Mesendoderm (in vitro differentiated cells): ENCODE results near the gene SUFU.

Source experiments
- DNase-seq: peaks from one replicate; pipeline ENCODE4 v3.0.0; 2013
- H2AK5ac ChIP-seq: 2 replicates; pipeline ENCODE4 v1.6.1; 2013; ENCODE audit warnings: low read length, inconsistent platforms
- H2BK120ac ChIP-seq: 2 replicates; pipeline ENCODE4 v1.6.1; 2013; ENCODE audit warnings: low read depth, mild to moderate bottlenecking, low read length, moderate library complexity, mixed read lengths
- H2BK15ac ChIP-seq: replicated peaks from 2 replicates; pipeline ENCODE4 v1.6.1; 2013; ENCODE audit warnings: low read depth, mild to moderate bottlenecking, moderate library complexity
- H2BK5ac ChIP-seq: 2 replicates; pipeline ENCODE4 v1.6.1; 2013; ENCODE audit warnings: low read length, inconsistent platforms
- H3K18ac ChIP-seq: 2 replicates; pipeline ENCODE4 v1.6.1; 2013; ENCODE audit warnings: mild to moderate bottlenecking, low read length, mixed read lengths
- H3K23ac ChIP-seq: one replicate; pipeline ENCODE4 v1.6.1; 2013; ENCODE audit warnings: low read length
- H3K27ac ChIP-seq: 2 replicates; pipeline ENCODE4 v1.5.1; 2013; ENCODE audit warnings: low read depth, mild to moderate bottlenecking, inconsistent platforms, low read length, moderate library complexity
- H3K27me3 ChIP-seq: 2 replicates; pipeline ENCODE4 v1.6.1; 2013; ENCODE audit warnings: low read length, control low read depth, mild to moderate bottlenecking, inconsistent platforms; ENCODE audit not compliant: insufficient read depth, poor library complexity
- H3K36me3 ChIP-seq: 2 replicates; pipeline ENCODE4 v1.6.1; 2013; ENCODE audit warnings: low read length, inconsistent platforms; ENCODE audit not compliant: control insufficient read depth, insufficient read depth
- H3K4ac ChIP-seq: one replicate; pipeline ENCODE4 v1.6.1; 2013; ENCODE audit warnings: low read depth, mild to moderate bottlenecking, low read length, moderate library complexity
- H3K4me1 ChIP-seq: 2 replicates; pipeline ENCODE4 v1.6.1; 2013; ENCODE audit warnings: low read depth, low read length, inconsistent platforms; ENCODE audit not compliant: control insufficient read depth
- H3K4me2 ChIP-seq: 2 replicates; pipeline ENCODE4 v1.6.1; 2013; ENCODE audit warnings: low read length
- H3K4me3 ChIP-seq: 2 replicates; pipeline ENCODE4 v1.5.1; 2013; ENCODE audit warnings: mild to moderate bottlenecking, low read length
- H3K56ac ChIP-seq: one replicate; pipeline ENCODE4 v1.6.1; 2013; ENCODE audit warnings: low read length
- H3K79me1 ChIP-seq: 2 replicates; pipeline ENCODE4 v1.6.1; 2013; ENCODE audit warnings: low read length, inconsistent platforms
- H3K79me2 ChIP-seq: 2 replicates; pipeline ENCODE4 v1.6.1; 2013; ENCODE audit warnings: mild to moderate bottlenecking, low read length; ENCODE audit not compliant: control insufficient read depth, insufficient read depth
- H3K9ac ChIP-seq: 2 replicates; pipeline ENCODE4 v1.6.1; 2013; ENCODE audit warnings: low read length, inconsistent platforms
- H4K5ac ChIP-seq: one replicate; pipeline ENCODE4 v1.6.1; 2013; ENCODE audit warnings: low read length
- H4K8ac ChIP-seq: one replicate; pipeline ENCODE4 v1.6.1; 2013; ENCODE audit warnings: low read depth, mild to moderate bottlenecking, control low read depth, low read length, moderate library complexity
- WGBS: extraction: QIAGEN DNeasy Blood & Tissue Kit; methylation state at CpG from one replicate; pipeline ENCODE4 v1.1.7; 2013; ENCODE audit warnings: low lambda C conversion rate, missing lambda C conversion rate; ENCODE audit not compliant: insufficient coverage; ENCODE audit errors: extremely low coverage; 5-methylcytosine and 5-hydroxymethylcytosine counted together

The SUFU gene

DNA sequence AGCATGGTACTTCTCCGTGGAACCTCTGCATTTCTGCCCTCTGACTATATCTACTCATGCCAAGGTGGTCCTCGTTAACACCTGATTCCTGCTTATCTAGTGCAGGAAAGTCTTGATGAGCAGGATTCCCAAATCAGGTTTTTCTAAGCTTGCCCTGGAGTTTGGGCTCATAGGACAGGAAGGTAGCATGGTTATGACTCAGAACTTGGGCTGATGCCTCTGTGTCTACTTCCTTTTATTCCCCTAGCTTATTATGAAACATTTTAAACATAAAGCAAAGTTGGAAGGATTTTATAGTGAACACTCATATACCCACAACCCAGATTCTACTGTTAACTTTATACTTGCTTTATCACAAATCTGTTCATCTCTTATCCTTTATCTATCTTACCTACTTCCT, 5.6 kb downstream of the SUFU start:
- no peak overlapping the region for H2BK5ac ChIP-seq
- no peaks in the 10 kb centered on the region for H3K27me3 ChIP-seq
- no peak overlapping the region for H4K8ac ChIP-seq
- no peak for DNase-seq
- H2BK120ac ChIP-seq: no peak overlapping the region
- no CpG with 5 or more reads among the region's 2 CpGs for WGBS
- no peak overlapping the region for H3K9ac ChIP-seq
- no peak overlapping the region for H3K4ac ChIP-seq
- peaks cover 15% of the 10 kb centered on the region for H3K79me1 ChIP-seq
- peaks cover 4% of the 10 kb centered on the region for H3K4me1 ChIP-seq
- peaks cover 3% of the 10 kb centered on the region for H3K36me3 ChIP-seq
- H3K4me3 ChIP-seq: no peak overlapping the region
- no peak overlapping the region for H3K27ac ChIP-seq
- H3K18ac ChIP-seq: no peak overlapping the region
- no peak overlapping the region for H3K23ac ChIP-seq
- peaks cover 6% of the 10 kb centered on the region for H3K79me2 ChIP-seq
- H2BK15ac ChIP-seq: no peak overlapping the region
- no peak overlapping the region for H3K4me2 ChIP-seq
- H4K5ac ChIP-seq: no peak overlapping the region
- H3K56ac ChIP-seq: no peak overlapping the region
- no peak overlapping the region for H2AK5ac ChIP-seq

DNA sequence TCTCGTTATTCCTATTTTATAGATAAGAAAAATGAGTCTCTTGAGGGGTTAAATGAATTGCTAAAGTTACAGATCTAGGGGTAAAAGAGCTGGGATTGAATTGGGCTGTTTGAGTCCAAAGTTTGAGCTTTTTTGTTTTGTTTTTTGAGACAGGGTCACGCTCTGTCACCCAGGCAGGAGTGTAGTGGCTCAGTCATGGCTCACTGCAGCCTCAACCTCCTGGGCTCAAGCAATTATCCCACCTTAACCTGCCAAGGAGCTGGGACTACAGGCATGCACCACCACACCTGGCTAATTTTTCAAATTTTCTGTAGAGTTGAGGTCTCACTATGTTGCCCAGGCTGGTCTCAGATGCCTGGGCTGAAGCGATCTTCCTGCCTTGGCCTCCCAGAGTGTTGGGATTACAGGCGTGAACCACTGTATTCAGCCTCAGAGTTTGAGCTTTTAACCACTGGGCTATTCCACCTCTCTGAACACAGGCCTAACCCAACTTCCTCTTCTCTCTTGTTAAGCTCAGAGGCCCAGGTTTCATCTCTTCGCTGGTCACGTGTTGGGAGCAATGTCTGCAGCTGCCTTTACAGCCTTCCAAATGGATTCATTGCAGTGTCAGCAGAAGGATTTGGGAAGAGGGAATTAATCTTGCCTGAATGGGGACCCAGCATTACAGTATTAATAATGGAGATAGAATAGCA, 8.0 kb downstream of the SUFU start:
- no peak overlapping the region for H3K23ac ChIP-seq
- no peak overlapping the region for H3K4me2 ChIP-seq
- no peak overlapping the region for H3K4me3 ChIP-seq
- H3K9ac ChIP-seq: no peak overlapping the region
- no peak overlapping the region for H4K5ac ChIP-seq
- H3K27me3 ChIP-seq: no peaks in the 10 kb centered on the region
- H2BK5ac ChIP-seq: no peak overlapping the region
- H3K4ac ChIP-seq: no peak overlapping the region
- H2BK120ac ChIP-seq: no peak overlapping the region
- whole genome bisulfite sequencing: no CpG with 5 or more reads among the region's 6 CpGs
- H3K27ac ChIP-seq: no peak overlapping the region
- no peaks in the 10 kb centered on the region for H3K4me1 ChIP-seq
- no peak for DNase-seq
- no peaks in the 10 kb centered on the region for H3K79me2 ChIP-seq
- H3K18ac ChIP-seq: no peak overlapping the region
- H2AK5ac ChIP-seq: no peak overlapping the region
- H4K8ac ChIP-seq: no peak overlapping the region
- peaks cover 3% of the 10 kb centered on the region for H3K36me3 ChIP-seq
- peaks cover 6% of the 10 kb centered on the region for H3K79me1 ChIP-seq
- H2BK15ac ChIP-seq: no peak overlapping the region
- no peak overlapping the region for H3K56ac ChIP-seq

DNA sequence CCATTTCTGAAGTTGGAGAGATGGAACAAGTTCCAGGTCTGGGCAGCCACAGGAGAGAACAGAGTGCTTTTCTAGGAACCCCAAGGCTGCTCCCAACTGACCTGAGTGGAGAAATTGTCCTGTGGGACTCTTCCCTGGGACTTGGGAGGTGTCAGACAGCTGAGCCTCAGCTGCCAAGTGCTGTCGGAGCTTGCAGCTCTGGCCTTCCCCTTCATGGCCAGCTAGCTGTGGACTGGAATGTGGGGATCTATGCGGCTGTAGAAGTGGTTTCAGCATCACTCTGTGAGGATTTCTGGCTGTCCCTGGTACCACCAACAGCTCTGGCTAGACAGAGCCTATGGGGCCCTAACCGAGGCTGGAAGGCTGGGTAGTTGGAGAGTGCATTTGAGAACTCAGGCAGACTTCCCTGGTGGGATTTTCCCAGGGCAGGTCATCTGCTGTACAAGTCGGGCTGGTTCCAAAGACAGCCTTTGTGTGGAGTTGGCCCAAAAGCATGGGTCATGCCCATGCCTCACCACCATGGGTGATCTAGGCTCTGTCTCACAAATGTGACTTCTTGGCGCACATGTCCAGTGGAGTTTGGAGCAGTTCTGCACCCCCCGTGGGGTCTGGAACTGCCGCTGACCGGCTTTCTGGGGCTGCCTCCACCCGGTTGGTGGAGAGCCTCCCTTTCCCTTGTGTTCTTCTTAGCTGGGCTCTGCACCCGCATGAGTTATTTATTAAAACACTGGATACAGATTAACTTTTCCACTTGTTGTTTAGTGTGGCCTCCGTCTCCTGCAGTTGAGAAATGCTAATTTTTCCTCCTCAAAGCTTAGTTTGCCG, 10.9 kb downstream of the SUFU start:
- H3K79me1 ChIP-seq: no peaks in the 10 kb centered on the region
- H3K4me3 ChIP-seq: no peak overlapping the region
- H3K36me3 ChIP-seq: no peaks in the 10 kb centered on the region
- no peak overlapping the region for H2BK120ac ChIP-seq
- no peak overlapping the region for H3K4me2 ChIP-seq
- H4K5ac ChIP-seq: no peak overlapping the region
- H2BK15ac ChIP-seq: no peak overlapping the region
- H3K18ac ChIP-seq: no peak overlapping the region
- no peak for DNase-seq
- H3K23ac ChIP-seq: no peak overlapping the region
- H3K9ac ChIP-seq: no peak overlapping the region
- H3K27ac ChIP-seq: no peak overlapping the region
- WGBS: no CpG with 5 or more reads among the region's 12 CpGs
- no peak overlapping the region for H3K56ac ChIP-seq
- no peak overlapping the region for H2BK5ac ChIP-seq
- no peak overlapping the region for H4K8ac ChIP-seq
- H2AK5ac ChIP-seq: no peak overlapping the region
- H3K4ac ChIP-seq: no peak overlapping the region
- no peaks in the 10 kb centered on the region for H3K79me2 ChIP-seq
- H3K4me1 ChIP-seq: no peaks in the 10 kb centered on the region
- no peaks in the 10 kb centered on the region for H3K27me3 ChIP-seq

DNA sequence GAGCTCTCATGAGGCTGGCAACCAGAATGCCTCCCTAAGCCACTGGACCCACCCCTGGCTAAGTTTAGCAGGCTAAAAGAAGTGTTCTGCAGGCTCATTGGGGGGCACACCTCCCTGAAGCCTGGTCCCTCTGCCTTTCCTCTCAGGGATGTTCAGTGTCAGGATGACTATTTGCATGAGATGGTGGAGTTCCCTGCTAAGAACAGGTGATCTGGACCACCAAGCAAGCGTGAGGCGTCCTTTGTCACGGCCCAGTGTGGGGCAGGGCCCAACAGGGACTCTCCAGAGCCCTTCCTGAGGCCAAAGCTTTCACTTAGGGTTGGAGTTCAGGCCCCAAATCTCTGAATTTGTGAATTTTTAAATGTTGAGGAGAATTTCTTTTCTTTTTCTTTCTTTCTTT, 12.0 kb downstream of the SUFU start:
- H3K23ac ChIP-seq: no peak overlapping the region
- no peak overlapping the region for H2BK15ac ChIP-seq
- H2BK5ac ChIP-seq: no peak overlapping the region
- no CpG with 5 or more reads among the region's 3 CpGs for WGBS
- no peaks in the 10 kb centered on the region for H3K79me2 ChIP-seq
- H4K8ac ChIP-seq: no peak overlapping the region
- no peak overlapping the region for H4K5ac ChIP-seq
- H3K79me1 ChIP-seq: no peaks in the 10 kb centered on the region
- no peak overlapping the region for H3K27ac ChIP-seq
- H3K36me3 ChIP-seq: no peaks in the 10 kb centered on the region
- no peak overlapping the region for H3K4ac ChIP-seq
- H3K4me3 ChIP-seq: no peak overlapping the region
- no peak overlapping the region for H3K4me2 ChIP-seq
- no peak overlapping the region for H2AK5ac ChIP-seq
- H3K18ac ChIP-seq: no peak overlapping the region
- no peak overlapping the region for H3K56ac ChIP-seq
- H3K9ac ChIP-seq: no peak overlapping the region
- no peak overlapping the region for H2BK120ac ChIP-seq
- no peak for DNase-seq
- no peaks in the 10 kb centered on the region for H3K4me1 ChIP-seq
- no peaks in the 10 kb centered on the region for H3K27me3 ChIP-seq

DNA sequence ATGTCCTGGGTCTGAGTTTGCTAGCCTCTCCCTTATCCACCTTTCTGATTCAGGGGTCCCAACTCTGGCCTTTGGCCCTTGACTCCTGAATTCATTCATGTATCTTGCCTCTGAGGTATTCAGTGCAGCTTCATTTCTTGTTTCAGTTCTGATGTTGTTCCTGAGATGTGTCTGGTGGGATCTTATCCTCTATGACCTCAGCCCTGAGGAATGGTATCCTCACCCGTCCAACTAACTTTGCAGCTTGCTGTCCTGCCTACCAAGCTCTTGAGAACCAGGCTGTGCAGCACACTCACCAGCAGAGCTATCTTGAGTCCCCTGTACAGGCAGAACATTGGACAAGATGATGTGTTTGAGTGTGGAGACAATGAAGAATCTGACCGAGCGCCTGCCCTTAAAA, 13.8 kb downstream of the SUFU start:
- no peak overlapping the region for H2AK5ac ChIP-seq
- H3K4me1 ChIP-seq: no peaks in the 10 kb centered on the region
- H3K4ac ChIP-seq: no peak overlapping the region
- no peak overlapping the region for H3K56ac ChIP-seq
- H2BK120ac ChIP-seq: no peak overlapping the region
- no peak overlapping the region for H4K8ac ChIP-seq
- peaks cover 3% of the 10 kb centered on the region for H3K79me1 ChIP-seq
- no peak overlapping the region for H3K4me2 ChIP-seq
- H3K23ac ChIP-seq: no peak overlapping the region
- no peak overlapping the region for H3K27ac ChIP-seq
- H2BK15ac ChIP-seq: no peak overlapping the region
- no peaks in the 10 kb centered on the region for H3K79me2 ChIP-seq
- no peak for DNase-seq
- no CpG with 5 or more reads among the region's 3 CpGs for WGBS
- no peak overlapping the region for H2BK5ac ChIP-seq
- no peaks in the 10 kb centered on the region for H3K36me3 ChIP-seq
- H4K5ac ChIP-seq: no peak overlapping the region
- no peak overlapping the region for H3K18ac ChIP-seq
- no peak overlapping the region for H3K4me3 ChIP-seq
- H3K9ac ChIP-seq: no peak overlapping the region
- H3K27me3 ChIP-seq: no peaks in the 10 kb centered on the region
